Stomach (tissue), 9 donors: ENCODE results near the gene PMEPA1. TPM values are rescaled to one million over a fixed set of nuclear protein-coding genes. Genes with fewer than 3 reads are reported as not detected.
A peak's percentile ranks its signal among the peaks of the same experiment; 100 is the strongest.

Source experiments
- DNase-seq, 2 donors: peaks; one replicate each; pipeline versions ENCODE4 v3.0.0 to v3.0.0-alpha.2; 2013 to 2019
- H3K27ac ChIP-seq, 5 donors: fragments of 200-600 bp in 4 of 5; sonication (generic) in 4 of 5; one replicate each; pipeline ENCODE4 v1.5.1; 2013 to 2019; ENCODE audit warnings: mild to moderate bottlenecking in 1 of 5, moderate library complexity in 1 of 5
- H3K27me3 ChIP-seq, 3 donors: fragments of 200-600 bp; sonication (generic); one replicate each; pipeline ENCODE4 v1.5.1; 2017 to 2019; ENCODE audit warnings: mixed run types in 1 of 3
- H3K36me3 ChIP-seq, 4 donors: fragments of 200-600 bp; sonication (generic); 1 replicate in 3 of 4; 2 replicates in 1 of 4; pipeline ENCODE4 v1.5.1; 2016 to 2019
- H3K4me1 ChIP-seq, 4 donors: fragments of 200-600 bp; sonication (generic); one replicate each; pipeline ENCODE4 v1.5.1; 2016 to 2019
- H3K4me3 ChIP-seq, 4 donors: fragments of 200-600 bp; sonication (generic) in 3 of 4; one replicate each; pipeline ENCODE4 v1.5.1; 2016 to 2019; ENCODE audit warnings: mild to moderate bottlenecking in 1 of 4
- H3K9me3 ChIP-seq, 4 donors: fragments of 200-600 bp; sonication (generic); one replicate each; pipeline ENCODE4 v1.5.1; 2016 to 2019
- EP300 ChIP-seq: sonication (generic); formaldehyde crosslinking; IDR thresholded peaks from one replicate; pipeline ENCODE4 v1.6.1; 2017; ENCODE audit warnings: antibody characterized with exemption
- POLR2A ChIP-seq, 4 donors: fragments of 450-650 bp; IDR thresholded peaks; one replicate each; pipeline ENCODE4 v1.6.1; 2016; ENCODE audit warnings: antibody characterized with exemption in 4 of 4, control low read depth in 2 of 4, mild to moderate bottlenecking in 1 of 4, moderate library complexity in 1 of 4
- POLR2AphosphoS5 ChIP-seq, 3 donors: sonication (generic); formaldehyde crosslinking; IDR thresholded peaks; one replicate each; pipeline ENCODE4 v1.6.1; 2016; ENCODE audit warnings: antibody characterized with exemption in 3 of 3
- WGBS, 5 donors: extraction: QIAGEN DNeasy Blood & Tissue Kit in 3 of 5; methylation state at CpG; one replicate each; pipeline versions ENCODE4 v1.1.5 to v1.1.7; 2013 to 2018; 5-methylcytosine and 5-hydroxymethylcytosine counted together
- intact Hi-C: fragments of 100-400 bp; cut with DNase I; formaldehyde crosslinking; loops from one replicate; pipeline ENCODE4 v1.15.1; 2023; ENCODE audit warnings: low total_unique reads
- polyA plus RNA-seq, 3 donors: library from polyadenylated mRNA; stranded (reverse); fragments of 200-250 nt; gene quantifications; one replicate each; pipeline ENCODE4 v1.2.3, GENCODE V29; 2013
- total RNA-seq, 5 donors: library from RNA; depleted of rRNA; stranded (reverse); fragments of >200 nt; gene quantifications; one replicate each; pipeline versions ENCODE4 v1.1.0 to v1.2.3, GENCODE V29; 2014 to 2016
- TF ChIP-seq, protein P1 (sequence below), 7 experiments: fragments of 450-650 bp in 4 of 7; fragments of 200-600 bp in 3 of 7; sonication (generic) in 3 of 7; IDR thresholded peaks; one replicate each; pipeline ENCODE4 v1.5.1; 2016 to 2019; ENCODE audit warnings: antibody characterized with exemption in 7 of 7, control low read depth in 2 of 7, mild to moderate bottlenecking in 1 of 7
- donor health status: healthy with polysubstance abuse.
- donor health status: Bipolar disorder and iron deficiency.
- donor health status: healthy.

The PMEPA1 gene
- total and polyA plus RNA-seq, 8 donors, result 5.3 to 17.2 (median 8.0) TPM; not detected in 1

DNA sequence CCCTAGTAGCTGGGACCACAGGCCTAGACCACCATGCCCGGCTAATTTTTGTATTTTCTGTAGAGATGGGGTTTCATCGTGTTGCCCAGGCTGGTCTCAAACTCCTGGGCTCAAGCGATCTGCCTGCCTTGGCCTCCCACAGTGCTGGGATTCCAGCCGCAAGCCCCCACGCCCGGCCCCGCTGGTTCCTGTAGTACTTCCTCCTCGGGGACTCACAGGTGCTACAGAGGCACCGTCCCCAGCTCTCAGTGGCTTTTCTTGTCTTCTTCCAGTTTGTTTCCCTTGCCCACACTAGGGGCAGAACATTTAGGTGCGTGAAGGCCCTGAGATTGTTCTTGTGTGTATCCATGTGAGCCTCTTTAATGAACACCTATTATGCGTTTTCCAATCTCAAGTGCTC, 88.8 kb downstream of the PMEPA1 start:
- Histone ChIP-seq H3K4me1 (peaks cover 0 to 19% (median 0%) of the 10 kb centered on the region in 4 donors), H3K4me3 (no peak overlapping the region), H3K27me3 (peaks cover 0 to 22% (median 0%) of the 10 kb centered on the region in 3 donors), H3K27ac (peak overlapping the region; percentile 21 to 82 (median 67)), H3K9me3 (peaks cover 0 to 21% (median 6%) of the 10 kb centered on the region in 4 donors), H3K36me3 (no peaks in the 10 kb centered on the region)
- TF ChIP-seq EP300 (no peak), POLR2AphosphoS5 (IDR thresholded peaks at IDR 0.05) (no peak), POLR2A (IDR thresholded peaks at IDR 0.05) (no peak)
- TF ChIP-seq, protein P1, sequence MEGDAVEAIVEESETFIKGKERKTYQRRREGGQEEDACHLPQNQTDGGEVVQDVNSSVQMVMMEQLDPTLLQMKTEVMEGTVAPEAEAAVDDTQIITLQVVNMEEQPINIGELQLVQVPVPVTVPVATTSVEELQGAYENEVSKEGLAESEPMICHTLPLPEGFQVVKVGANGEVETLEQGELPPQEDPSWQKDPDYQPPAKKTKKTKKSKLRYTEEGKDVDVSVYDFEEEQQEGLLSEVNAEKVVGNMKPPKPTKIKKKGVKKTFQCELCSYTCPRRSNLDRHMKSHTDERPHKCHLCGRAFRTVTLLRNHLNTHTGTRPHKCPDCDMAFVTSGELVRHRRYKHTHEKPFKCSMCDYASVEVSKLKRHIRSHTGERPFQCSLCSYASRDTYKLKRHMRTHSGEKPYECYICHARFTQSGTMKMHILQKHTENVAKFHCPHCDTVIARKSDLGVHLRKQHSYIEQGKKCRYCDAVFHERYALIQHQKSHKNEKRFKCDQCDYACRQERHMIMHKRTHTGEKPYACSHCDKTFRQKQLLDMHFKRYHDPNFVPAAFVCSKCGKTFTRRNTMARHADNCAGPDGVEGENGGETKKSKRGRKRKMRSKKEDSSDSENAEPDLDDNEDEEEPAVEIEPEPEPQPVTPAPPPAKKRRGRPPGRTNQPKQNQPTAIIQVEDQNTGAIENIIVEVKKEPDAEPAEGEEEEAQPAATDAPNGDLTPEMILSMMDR (IDR thresholded peaks at IDR 0.05), result no peak
- DNase-seq, result no peak
- intact Hi-C loops, result no loop called here
- 60 to 79% (median 70%) methylated on average over 11 of the region's 11 CpGs for WGBS, 5 donors

DNA sequence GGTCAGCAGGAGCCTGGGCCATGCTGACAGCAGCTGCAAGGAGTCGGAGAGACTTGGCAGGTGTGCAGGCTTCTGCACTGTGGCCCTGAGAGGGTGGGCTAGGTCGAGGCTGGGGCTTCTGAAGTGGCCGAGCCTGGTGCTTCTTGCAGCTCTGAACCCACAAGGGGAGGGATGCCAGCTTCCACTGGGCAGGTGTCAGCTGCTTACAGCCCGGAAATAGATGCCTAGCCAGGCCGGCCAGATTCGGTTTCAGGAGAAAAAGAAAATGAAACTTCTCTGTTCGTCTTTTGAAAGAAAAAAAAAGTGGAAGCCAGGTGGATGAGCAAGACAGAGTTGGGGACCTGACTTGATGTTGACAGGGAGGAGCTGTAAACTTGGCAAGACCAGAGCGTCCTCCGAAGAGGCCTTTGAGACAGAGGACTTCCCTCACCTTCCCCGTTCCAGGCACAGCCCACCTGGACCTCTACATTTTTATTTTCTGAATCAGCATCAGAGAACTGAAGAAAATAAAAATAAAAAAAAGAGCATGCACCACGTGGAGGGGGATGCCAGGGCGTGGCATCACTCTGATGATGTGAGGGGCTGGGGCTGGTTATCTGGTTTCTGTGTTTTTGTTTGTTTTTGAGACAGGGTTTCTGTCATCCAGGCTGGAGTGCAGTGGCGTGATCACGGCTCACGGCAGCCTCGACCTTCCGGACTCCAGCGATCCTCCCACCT, 89.4 kb downstream of the PMEPA1 start, which contains the start of gene ZBP1:
TSS of gene ZBP1 (minus strand) at position 153 of the 717 bp plus-strand sequence. CDS start at position 22, 131 bp downstream.
- TF ChIP-seq EP300 (no peak), POLR2AphosphoS5 (IDR thresholded peaks at IDR 0.05) (no peak), POLR2A (IDR thresholded peaks at IDR 0.05) (no peak)
- TF ChIP-seq, protein P1 (IDR thresholded peaks at IDR 0.05), result no peak
- intact Hi-C loops, result no loop called here
- WGBS, 5 donors, result 53 to 56% (median 54%) methylated on average over 18 of the region's 18 CpGs
- peak; percentile 53 to 65 for DNase-seq
- H3K4me3 ChIP-seq, result peak within 1 kb of the TSS in 3 of 4 donors; percentile 6 to 23 (median 17)
- H3K4me1 ChIP-seq, result peaks cover 0 to 19% (median 0%) of the 10 kb centered on the region in 4 donors
- H3K27ac ChIP-seq, result peak within 1 kb of the TSS; percentile 25 to 82 (median 67)
- peaks cover 0 to 22% (median 0%) of the 10 kb centered on the region in 3 donors for H3K27me3 ChIP-seq
- H3K36me3 ChIP-seq, result no peaks in the 10 kb centered on the region
- H3K9me3 ChIP-seq, result peaks cover 0 to 18% (median 6%) of the 10 kb centered on the region in 4 donors

DNA sequence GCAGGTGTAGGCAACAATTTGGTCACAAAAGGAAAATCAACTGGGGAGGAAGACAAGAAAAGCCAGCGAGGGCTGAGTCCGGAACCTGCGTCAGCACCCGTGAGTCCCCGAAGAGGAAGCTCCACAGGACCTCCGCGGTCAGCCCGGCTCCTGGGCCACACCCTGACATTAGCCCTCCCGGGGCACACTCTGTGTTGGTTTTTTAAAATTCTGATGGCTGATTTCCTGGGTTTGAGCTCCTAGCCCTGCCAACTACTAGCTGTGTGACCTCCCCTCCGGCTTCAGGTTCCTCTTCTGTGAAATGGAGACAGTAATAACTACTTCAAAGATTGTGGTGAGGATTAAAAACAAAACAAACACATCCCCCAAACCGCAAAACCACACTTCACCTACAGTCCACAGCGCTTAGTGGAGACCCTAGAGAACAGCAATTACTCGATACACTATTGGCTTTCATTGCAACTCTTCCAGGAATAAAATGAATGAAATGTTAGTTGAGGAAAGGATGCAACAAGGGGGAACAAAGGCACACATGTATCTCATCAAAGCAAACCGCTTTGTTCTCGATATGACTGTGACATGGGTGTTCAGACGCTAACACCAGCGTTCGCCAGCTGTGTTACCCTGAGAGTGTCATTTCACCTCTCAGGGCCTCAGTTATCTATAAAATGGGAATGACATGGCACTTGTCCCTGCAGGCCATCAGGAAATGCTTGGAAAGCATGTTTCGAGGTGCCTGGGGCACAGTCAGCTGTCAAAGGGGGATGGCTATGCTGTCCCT, 90.6 kb downstream of the PMEPA1 start:
- intact Hi-C loops, result no loop called here
- Histone ChIP-seq H3K27ac (peak overlapping the region; percentile 28 to 82 (median 67)), H3K4me3 (peak overlapping the region in 2 of 4 donors; percentile 5 to 23)

DNA sequence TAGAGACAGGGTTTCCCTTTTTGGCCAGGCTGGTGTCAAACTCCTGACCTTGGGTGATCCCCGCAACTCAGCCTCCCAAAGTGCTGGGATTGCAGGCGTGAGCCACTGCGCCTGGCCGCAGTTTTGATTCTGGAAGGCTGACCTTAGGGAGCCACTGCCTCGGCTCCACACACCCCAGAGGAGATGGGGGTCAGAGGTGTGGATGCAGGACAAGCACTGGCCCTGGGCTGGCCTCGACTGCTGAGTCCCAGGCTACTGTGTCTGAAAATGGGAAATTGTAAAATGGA, 91.1 kb downstream of the PMEPA1 start:
- DNase-seq, result no peak
- Histone ChIP-seq H3K36me3 (no peaks in the 10 kb centered on the region), H3K4me3 (peak overlapping the region in 1 of 4 donors; percentile 23), H3K27ac (peak overlapping the region; percentile 28 to 82 (median 67)), H3K27me3 (peaks cover 0 to 28% (median 0%) of the 10 kb centered on the region in 3 donors), H3K9me3 (peaks cover 0 to under 1% (median 0%) of the 10 kb centered on the region in 4 donors), H3K4me1 (peaks cover 0 to 19% (median 0%) of the 10 kb centered on the region in 4 donors)
- TF ChIP-seq POLR2AphosphoS5 (IDR thresholded peaks at IDR 0.05) (no peak), EP300 (no peak), POLR2A (IDR thresholded peaks at IDR 0.05) (no peak)
- TF ChIP-seq, protein P1 (IDR thresholded peaks at IDR 0.05), result no peak
- 70 to 78% (median 74%) methylated on average over 6 of the region's 6 CpGs for WGBS, 5 donors
- intact Hi-C loops, result no loop called here

More for the DNA sequence above, 90.6 kb downstream of the PMEPA1 start:
- Histone ChIP-seq H3K36me3 (no peaks in the 10 kb centered on the region), H3K27me3 (peaks cover 0 to 28% (median 0%) of the 10 kb centered on the region in 3 donors), H3K4me1 (peaks cover 0 to 19% (median 0%) of the 10 kb centered on the region in 4 donors), H3K9me3 (peaks cover 0 to 6% (median 0%) of the 10 kb centered on the region in 4 donors)
- DNase-seq, result peak; percentile 38 to 60
- WGBS, 5 donors, result 53 to 73% (median 64%) methylated on average over 19 of the region's 19 CpGs
- no peak for TF ChIP-seq EP300
- TF ChIP-seq, protein P1 (IDR thresholded peaks at IDR 0.05), result no peak
